GM12864 (cell line): ENCODE data around the gene MANBA.

Experiments
- DNase-seq: peaks from one replicate; pipeline ENCODE4 v3.0.0-alpha.2; 2011; ENCODE audit warnings: low read depth
- H3K4me3 ChIP-seq: 2 replicates; pipeline ENCODE4 v1.5.1; 2011; ENCODE audit warnings: mild to moderate bottlenecking, low read depth, low read length, control low read depth
- TF ChIP-seq, protein P1 (sequence below): IDR thresholded peaks from 2 replicates; pipeline ENCODE4 v1.5.1; 2011; ENCODE audit warnings: low read depth, mild to moderate bottlenecking, moderate library complexity, low read length, control low read depth, inconsistent platforms; ENCODE audit errors: missing control alignments

The MANBA gene

DNA sequence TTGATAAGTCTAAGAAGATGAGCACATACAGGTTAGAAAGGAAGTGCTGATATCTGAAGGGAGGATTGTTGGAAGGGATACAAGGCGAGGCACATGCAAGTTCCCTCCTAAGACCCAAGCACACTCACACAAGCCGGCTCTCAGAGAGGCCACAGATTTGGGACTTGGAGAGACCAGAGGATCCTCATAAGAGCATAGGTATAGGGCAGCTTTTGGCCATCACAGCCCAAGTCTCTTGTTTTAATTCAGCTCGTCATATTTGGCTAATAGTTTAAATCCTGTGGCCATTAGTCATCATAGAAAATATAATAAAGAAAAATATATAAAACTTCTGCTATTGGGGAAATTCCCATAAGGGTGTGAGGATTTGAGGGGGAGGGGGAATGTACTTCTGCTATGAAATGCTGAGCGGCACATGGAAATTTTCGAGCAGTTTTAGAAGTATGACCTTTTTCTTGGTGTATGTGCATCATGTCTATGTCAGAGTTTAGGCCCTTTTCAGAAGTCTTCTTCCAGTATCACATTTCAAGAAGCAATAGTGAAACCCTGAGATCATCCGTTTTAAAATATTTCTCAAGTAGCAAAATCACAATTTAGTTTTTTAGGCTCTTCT lies 161.9 kb downstream of the MANBA start:
- H3K4me3 ChIP-seq, result no peak overlapping the region
- DNase-seq, result no peak
- TF ChIP-seq, protein P1, sequence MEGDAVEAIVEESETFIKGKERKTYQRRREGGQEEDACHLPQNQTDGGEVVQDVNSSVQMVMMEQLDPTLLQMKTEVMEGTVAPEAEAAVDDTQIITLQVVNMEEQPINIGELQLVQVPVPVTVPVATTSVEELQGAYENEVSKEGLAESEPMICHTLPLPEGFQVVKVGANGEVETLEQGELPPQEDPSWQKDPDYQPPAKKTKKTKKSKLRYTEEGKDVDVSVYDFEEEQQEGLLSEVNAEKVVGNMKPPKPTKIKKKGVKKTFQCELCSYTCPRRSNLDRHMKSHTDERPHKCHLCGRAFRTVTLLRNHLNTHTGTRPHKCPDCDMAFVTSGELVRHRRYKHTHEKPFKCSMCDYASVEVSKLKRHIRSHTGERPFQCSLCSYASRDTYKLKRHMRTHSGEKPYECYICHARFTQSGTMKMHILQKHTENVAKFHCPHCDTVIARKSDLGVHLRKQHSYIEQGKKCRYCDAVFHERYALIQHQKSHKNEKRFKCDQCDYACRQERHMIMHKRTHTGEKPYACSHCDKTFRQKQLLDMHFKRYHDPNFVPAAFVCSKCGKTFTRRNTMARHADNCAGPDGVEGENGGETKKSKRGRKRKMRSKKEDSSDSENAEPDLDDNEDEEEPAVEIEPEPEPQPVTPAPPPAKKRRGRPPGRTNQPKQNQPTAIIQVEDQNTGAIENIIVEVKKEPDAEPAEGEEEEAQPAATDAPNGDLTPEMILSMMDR, result no peak

DNA sequence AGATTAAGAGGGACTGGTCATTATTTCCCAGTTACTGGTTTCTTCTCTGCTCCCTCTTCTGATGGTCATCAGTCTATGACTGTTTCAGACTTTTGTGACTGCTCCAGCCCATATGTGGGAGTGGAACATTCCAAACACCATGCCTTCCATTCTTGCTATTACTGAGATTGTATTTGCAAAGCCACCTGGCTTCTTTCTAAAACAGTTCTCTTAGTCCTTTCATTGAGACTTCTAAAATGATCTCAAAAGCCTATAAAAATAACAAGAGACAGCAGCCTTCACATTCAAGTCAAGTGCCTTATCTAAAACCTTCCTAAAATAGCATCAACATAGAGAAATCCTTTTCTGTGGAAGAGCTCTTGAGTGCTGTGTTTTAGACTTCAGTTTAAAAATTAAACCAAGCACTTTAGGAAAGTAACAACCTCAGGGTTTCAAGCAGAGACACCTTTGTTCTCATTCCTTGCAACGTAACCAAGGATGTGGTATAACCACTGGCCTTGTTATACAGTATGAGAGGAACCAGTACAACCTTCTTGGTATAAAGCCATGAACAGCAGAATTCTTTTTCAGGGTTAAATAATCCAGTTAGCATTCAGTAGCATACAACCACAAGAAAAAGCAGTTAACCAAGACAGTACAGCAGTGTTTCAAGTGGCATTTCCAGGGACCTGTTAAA lies 162.5 kb downstream of the MANBA start:
- no peak overlapping the region for H3K4me3 ChIP-seq
- DNase-seq, result no peak
- TF ChIP-seq, protein P1, result no peak

- TF ChIP-seq, protein P1, result no peak
- DNase-seq, result no peak
- no peak overlapping the region for H3K4me3 ChIP-seq
These were observed 164.2 kb downstream of the MANBA start for GRCh38 chr4:102596532-102596931.

DNA sequence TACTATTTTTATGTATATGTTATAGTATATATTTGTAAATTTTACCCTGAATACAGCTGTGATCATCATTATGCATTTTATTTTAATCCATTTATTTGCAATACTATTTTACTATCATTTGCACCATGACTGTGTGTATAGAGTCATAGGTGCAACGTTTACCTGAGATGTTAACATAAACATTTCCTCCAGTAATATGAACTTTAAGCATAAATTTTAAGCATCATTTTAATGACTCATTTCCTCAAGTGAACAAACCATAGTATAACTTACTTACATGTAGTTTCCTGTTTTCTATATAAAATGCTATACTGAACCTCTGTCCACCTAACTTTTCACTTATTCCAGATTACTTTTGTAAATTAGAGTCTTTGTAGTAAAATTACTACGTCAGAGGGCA lies 166.8 kb downstream of the MANBA start:
- no peak for DNase-seq
- TF ChIP-seq, protein P1, result no peak
- H3K4me3 ChIP-seq, result no peak overlapping the region

DNA sequence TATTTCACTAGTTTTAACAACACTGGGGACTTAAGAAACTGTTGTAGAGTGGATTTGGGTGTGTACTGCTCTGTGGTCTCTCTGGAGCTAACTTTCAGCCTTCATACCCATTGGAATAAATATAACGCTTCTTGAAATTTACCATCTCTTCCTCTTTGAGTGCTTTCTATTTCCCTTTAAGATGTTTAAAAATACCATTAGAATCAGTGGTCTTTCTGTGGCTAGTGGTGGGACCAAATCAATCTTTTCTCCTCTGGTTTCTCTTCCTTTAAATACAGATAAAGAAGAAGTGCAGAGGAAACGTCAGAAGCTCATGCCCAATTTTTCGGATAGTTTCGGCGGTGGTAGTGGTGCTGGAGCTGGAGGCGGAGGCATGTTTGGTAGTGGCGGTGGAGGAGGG lies 167.6 kb downstream of the MANBA start:
- TF ChIP-seq, protein P1, result no peak
- DNase-seq, result no peak
- no peak overlapping the region for H3K4me3 ChIP-seq

GRCh38 chr4:102592256-102592655 lies 168.5 kb downstream of the MANBA start:
- H3K4me3 ChIP-seq, result no peak overlapping the region
- no peak for DNase-seq
- TF ChIP-seq, protein P1, result no peak

- H3K4me3 ChIP-seq, result no peak overlapping the region
- no peak for DNase-seq
- TF ChIP-seq, protein P1, result no peak
These were observed 171.0 kb downstream of the MANBA start for GRCh38 chr4:102589743-102590142.
